ENCODE results near the gene DMD. TPM values are rescaled to one million over a fixed set of nuclear protein-coding genes. Genes with fewer than 3 reads are reported as not detected.

Gene DMD
- total RNA-seq, 4 donors from 2014 or later = 18.7 to 69.5 (median 38.5) TPM

- no peaks in the 10 kb centered on the region for H3K27me3 ChIP-seq
- no peaks in the 10 kb centered on the region for H3K4me1 ChIP-seq
- no peaks in the 10 kb centered on the region for H3K36me3 ChIP-seq
- H3K9me3 ChIP-seq = no peaks in the 10 kb centered on the region
- H3K4me3 ChIP-seq = no peak overlapping the region
- 68% methylated on average over 2 of the region's 2 CpGs for WGBS
- DNase-seq (ENCODE audit: low spot score in 2 of 2) = no peak
- H3K27ac ChIP-seq = no peak overlapping the region
- TF ChIP-seq CTCF (IDR thresholded peaks at IDR 0.05) (no peak), EP300 (IDR thresholded peaks at IDR 0.05) (no peak), POLR2A (IDR thresholded peaks at IDR 0.05) (no peak), POLR2AphosphoS5 (IDR thresholded peaks at IDR 0.05) (no peak)
Observed at GRCh38 chrX:32948130-32948529, 263.2 kb downstream of the DMD start.

- 56% methylated on average over 3 of the region's 3 CpGs for WGBS
- Histone ChIP-seq H3K36me3 (no peaks in the 10 kb centered on the region), H3K27me3 (no peaks in the 10 kb centered on the region), H3K4me3 (no peak overlapping the region), H3K9me3 (no peaks in the 10 kb centered on the region), H3K27ac (no peak overlapping the region), H3K4me1 (no peaks in the 10 kb centered on the region)
- TF ChIP-seq EP300 (IDR thresholded peaks at IDR 0.05) = no peak
- no peak for TF ChIP-seq POLR2A (IDR thresholded peaks at IDR 0.05)
- no peak for TF ChIP-seq CTCF (IDR thresholded peaks at IDR 0.05)
- TF ChIP-seq POLR2AphosphoS5 (IDR thresholded peaks at IDR 0.05) = no peak
- no peak for DNase-seq (ENCODE audit: low spot score in 2 of 2)
Observed at GRCh38 chrX:32937043-32937442, 274.3 kb downstream of the DMD start.

DNA sequence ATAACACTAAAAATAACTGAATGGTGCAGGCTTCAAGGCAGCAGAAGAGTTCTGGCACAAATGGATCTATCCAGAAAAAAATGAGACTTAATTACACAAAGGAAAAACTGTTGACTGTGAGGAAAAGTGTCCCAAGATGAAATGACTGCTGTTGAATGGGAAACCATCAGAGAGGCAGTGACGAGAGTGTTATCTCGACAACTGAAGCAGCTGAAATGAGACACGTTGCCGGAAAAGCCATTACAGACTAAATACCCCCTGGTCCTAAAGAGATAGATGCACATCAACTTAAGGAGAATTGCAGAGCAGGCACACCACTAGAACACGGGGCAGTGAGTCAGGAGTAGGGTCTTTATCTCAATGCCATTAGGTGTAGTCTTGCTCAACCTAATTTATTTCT, 277.8 kb downstream of the DMD start:
- WGBS = 62% methylated on average over 5 of the region's 5 CpGs
- TF ChIP-seq POLR2AphosphoS5 (IDR thresholded peaks at IDR 0.05) (no peak), CTCF (IDR thresholded peaks at IDR 0.05) (no peak), POLR2A (IDR thresholded peaks at IDR 0.05) (no peak), EP300 (IDR thresholded peaks at IDR 0.05) (no peak)
- H3K9me3 ChIP-seq = no peaks in the 10 kb centered on the region

DNA sequence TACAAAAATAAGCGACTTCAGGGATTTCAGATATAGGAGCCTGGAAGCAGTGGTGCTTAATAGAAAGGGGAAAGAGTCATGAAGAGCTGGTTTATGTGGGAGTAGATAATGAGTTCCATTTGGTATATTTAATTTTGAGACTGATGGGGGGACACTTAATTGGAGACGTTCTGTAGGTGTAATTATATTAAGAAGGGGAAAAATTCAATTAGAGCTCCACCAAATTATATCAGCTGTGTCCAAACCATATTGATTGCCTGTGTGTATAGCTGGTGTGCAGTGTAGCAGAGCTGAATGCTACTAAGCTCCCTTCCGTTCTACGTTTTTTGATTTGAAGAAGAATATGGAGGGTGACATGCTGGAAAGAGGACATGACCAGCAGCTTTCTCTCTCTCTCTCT, 282.3 kb downstream of the DMD start:
- Histone ChIP-seq H3K4me3 (no peak overlapping the region), H3K36me3 (no peaks in the 10 kb centered on the region), H3K4me1 (no peaks in the 10 kb centered on the region), H3K9me3 (no peaks in the 10 kb centered on the region), H3K27me3 (no peaks in the 10 kb centered on the region), H3K27ac (no peak overlapping the region)
- 74% methylated on average over 4 of the region's 4 CpGs for WGBS
- TF ChIP-seq CTCF (IDR thresholded peaks at IDR 0.05) = no peak
- TF ChIP-seq POLR2AphosphoS5 (IDR thresholded peaks at IDR 0.05) = no peak
- TF ChIP-seq EP300 (IDR thresholded peaks at IDR 0.05) = no peak
- no peak for TF ChIP-seq POLR2A (IDR thresholded peaks at IDR 0.05)
- no peak for DNase-seq (ENCODE audit: low spot score in 2 of 2)

More for the DNA sequence above, 277.8 kb downstream of the DMD start:
- Histone ChIP-seq H3K27me3 (no peaks in the 10 kb centered on the region), H3K27ac (no peak overlapping the region), H3K4me3 (no peak overlapping the region), H3K4me1 (no peaks in the 10 kb centered on the region), H3K36me3 (no peaks in the 10 kb centered on the region)
- no peak for DNase-seq (ENCODE audit: low spot score in 2 of 2)

DNA sequence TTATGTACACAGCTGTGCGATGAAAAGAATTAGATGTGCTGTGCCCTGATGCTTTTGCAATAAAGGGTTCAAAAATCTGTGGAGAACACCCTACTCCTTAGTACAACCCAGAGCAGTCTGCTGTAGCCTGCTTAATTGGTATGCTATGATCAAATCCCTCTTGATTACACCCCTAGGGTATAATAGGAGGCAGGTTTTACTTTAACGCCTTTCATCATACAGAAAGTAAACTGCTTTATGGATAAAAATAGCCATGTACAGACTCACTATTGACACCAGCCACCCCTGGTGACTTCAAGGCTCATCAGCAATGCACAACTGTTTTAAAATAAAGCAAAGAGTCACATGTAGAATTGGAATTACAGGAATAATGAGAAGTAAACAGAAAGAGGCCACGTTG, 315.3 kb downstream of the DMD start:
- H3K36me3 ChIP-seq = no peaks in the 10 kb centered on the region
- TF ChIP-seq POLR2AphosphoS5 (IDR thresholded peaks at IDR 0.05) = no peak
- TF ChIP-seq POLR2A (IDR thresholded peaks at IDR 0.05) = no peak
- no peak for TF ChIP-seq EP300 (IDR thresholded peaks at IDR 0.05)
- TF ChIP-seq CTCF (IDR thresholded peaks at IDR 0.05) = no peak
- WGBS = 72% methylated on average over 3 of the region's 3 CpGs

More for the DNA sequence above, 315.3 kb downstream of the DMD start:
- Histone ChIP-seq H3K9me3 (no peaks in the 10 kb centered on the region), H3K27me3 (no peaks in the 10 kb centered on the region), H3K27ac (no peak overlapping the region), H3K4me1 (no peaks in the 10 kb centered on the region), H3K4me3 (no peak overlapping the region)
- no peak for DNase-seq (ENCODE audit: low spot score in 2 of 2)
